ENCODE results near the gene NCAPD3. TPM values are rescaled to one million over a fixed set of nuclear protein-coding genes. Genes with fewer than 3 reads are reported as not detected.

NCAPD3 gene
- total and polyA plus RNA-seq, 4 donors: 14.1 to 35.4 (median 24.2) TPM

DNA sequence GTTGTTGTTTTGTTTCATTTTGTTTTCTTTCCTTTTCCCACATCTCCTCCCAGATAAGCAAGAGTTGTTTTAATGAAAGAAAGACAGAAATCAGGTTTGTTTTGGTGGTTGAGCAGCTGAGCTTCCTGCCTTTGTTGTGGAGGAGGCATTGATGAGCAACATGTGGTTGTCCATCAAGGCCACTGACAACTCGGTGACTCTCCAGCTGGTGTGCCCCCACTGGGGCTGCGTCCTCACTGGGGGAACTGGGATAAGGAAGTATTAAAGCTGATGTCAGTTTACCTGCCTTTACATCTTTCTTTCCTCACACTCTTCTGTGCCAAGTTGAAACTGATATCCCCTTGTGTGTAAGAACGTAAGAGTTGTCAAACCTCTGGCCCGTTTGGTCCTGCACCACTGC, 6.6 kb upstream of the NCAPD3 start:
- Histone ChIP-seq H3K9me3 (ENCODE audit: control insufficient read depth in 4 of 4, low read length in 3 of 4) (no peaks in the 10 kb centered on the region), H3K4me3 (ENCODE audit: low read depth in 1 of 3, low read length in 3 of 3) (no peak overlapping the region), H3K9ac (ENCODE audit: low read depth in 1 of 2, low read length in 2 of 2) (no peak overlapping the region), H3K36me3 (ENCODE audit: control insufficient read depth in 4 of 4, insufficient read depth in 3 of 4, low read depth in 1 of 4, low read length in 3 of 4) (no peaks in the 10 kb centered on the region), H3K27me3 (ENCODE audit: control insufficient read depth in 4 of 4, insufficient read depth in 4 of 4, low read length in 3 of 4) (no peaks in the 10 kb centered on the region), H3K4me1 (ENCODE audit: control insufficient read depth in 4 of 4, insufficient read depth in 4 of 4, low read length in 3 of 4) (peaks cover 19 to 53% (median 35%) of the 10 kb centered on the region in 4 donors), H3K27ac (ENCODE audit: low read depth in 1 of 2, low read length in 2 of 2) (no peak overlapping the region)
- DNase-seq (ENCODE audit: low spot score): no peak
- TF ChIP-seq RAD21 (IDR thresholded peaks at IDR 0.05) (no peak), SP1 (IDR thresholded peaks at IDR 0.05) (no peak), FOXA2 (IDR thresholded peaks at IDR 0.05) (no peak), HNF4A (conservative IDR thresholded peaks at IDR 0.05) (no peak), JUND (IDR thresholded peaks at IDR 0.05) (no peak), FOXA1 (IDR thresholded peaks at IDR 0.05) (no peak), EGR1 (IDR thresholded peaks at IDR 0.05; ENCODE audit: low read depth in 2 of 2) (no peak), NR2F2 (IDR thresholded peaks at IDR 0.05) (no peak), TAF1 (conservative IDR thresholded peaks at IDR 0.05) (no peak), GABPA (IDR thresholded peaks at IDR 0.05 in 1 of 2, conservative IDR thresholded peaks at IDR 0.05 in 1 of 2) (no peak), RXRA (IDR thresholded peaks at IDR 0.05) (no peak), ZBTB33 (IDR thresholded peaks at IDR 0.05) (no peak), HNF4G (IDR thresholded peaks at IDR 0.05) (no peak), REST (IDR thresholded peaks at IDR 0.05) (no peak), YY1 (IDR thresholded peaks at IDR 0.05) (no peak)
- TF ChIP-seq, protein P1, sequence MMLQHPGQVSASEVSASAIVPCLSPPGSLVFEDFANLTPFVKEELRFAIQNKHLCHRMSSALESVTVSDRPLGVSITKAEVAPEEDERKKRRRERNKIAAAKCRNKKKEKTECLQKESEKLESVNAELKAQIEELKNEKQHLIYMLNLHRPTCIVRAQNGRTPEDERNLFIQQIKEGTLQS (IDR thresholded peaks at IDR 0.05): no peak
- TF ChIP-seq, protein P2, sequence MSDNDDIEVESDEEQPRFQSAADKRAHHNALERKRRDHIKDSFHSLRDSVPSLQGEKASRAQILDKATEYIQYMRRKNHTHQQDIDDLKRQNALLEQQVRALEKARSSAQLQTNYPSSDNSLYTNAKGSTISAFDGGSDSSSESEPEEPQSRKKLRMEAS (IDR thresholded peaks at IDR 0.05): no peak
- TF ChIP-seq, protein P3, sequence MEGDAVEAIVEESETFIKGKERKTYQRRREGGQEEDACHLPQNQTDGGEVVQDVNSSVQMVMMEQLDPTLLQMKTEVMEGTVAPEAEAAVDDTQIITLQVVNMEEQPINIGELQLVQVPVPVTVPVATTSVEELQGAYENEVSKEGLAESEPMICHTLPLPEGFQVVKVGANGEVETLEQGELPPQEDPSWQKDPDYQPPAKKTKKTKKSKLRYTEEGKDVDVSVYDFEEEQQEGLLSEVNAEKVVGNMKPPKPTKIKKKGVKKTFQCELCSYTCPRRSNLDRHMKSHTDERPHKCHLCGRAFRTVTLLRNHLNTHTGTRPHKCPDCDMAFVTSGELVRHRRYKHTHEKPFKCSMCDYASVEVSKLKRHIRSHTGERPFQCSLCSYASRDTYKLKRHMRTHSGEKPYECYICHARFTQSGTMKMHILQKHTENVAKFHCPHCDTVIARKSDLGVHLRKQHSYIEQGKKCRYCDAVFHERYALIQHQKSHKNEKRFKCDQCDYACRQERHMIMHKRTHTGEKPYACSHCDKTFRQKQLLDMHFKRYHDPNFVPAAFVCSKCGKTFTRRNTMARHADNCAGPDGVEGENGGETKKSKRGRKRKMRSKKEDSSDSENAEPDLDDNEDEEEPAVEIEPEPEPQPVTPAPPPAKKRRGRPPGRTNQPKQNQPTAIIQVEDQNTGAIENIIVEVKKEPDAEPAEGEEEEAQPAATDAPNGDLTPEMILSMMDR (IDR thresholded peaks at IDR 0.05; ENCODE audit: low read depth, low read length, missing input control): no peak
- 73% methylated on average over 4 of the region's 4 CpGs for WGBS

Measured in liver (tissue), 9 donors.